Stimulated activated CD8-positive, alpha-beta memory T cell treated with anti-CD3 and anti-CD28 coated beads, Interleukin-2, amount 100 ng/mL, for 1 hour (primary cell): ENCODE results near the gene DNAJB1.
A peak's percentile ranks its signal among the peaks of the same experiment; 100 is the strongest.

Experiments
- DNase-seq, 2 donors: peaks; one replicate each; pipeline ENCODE4 v3.0.0-alpha.2; 2020; ENCODE audit warnings: low read depth in 2 of 2

The DNAJB1 gene

GRCh38 chr19:14496029-14496833 lies 22.0 kb downstream of the DNAJB1 start, which contains the start of gene GIPC1:
Gene GIPC1 (minus strand): TSS chr19:14496127. CDS start chr19:14482976, 13,151 bp downstream.
- peak; percentile 55 to 63 for DNase-seq

- no peak for DNase-seq
Observed at GRCh38 chr19:14495672-14496028, 22.5 kb downstream of the DNAJB1 start.

GRCh38 chr19:14494910-14495671 lies 23.1 kb downstream of the DNAJB1 start:
- DNase-seq = no peak

- no peak for DNase-seq
Observed at GRCh38 chr19:14494411-14494810, 23.8 kb downstream of the DNAJB1 start.

GRCh38 chr19:14492756-14493337 lies 25.4 kb downstream of the DNAJB1 start:
- DNase-seq = no peak

- DNase-seq = no peak
Observed at GRCh38 chr19:14487370-14488125, 30.6 kb downstream of the DNAJB1 start.

GRCh38 chr19:14482172-14482941 lies 35.8 kb downstream of the DNAJB1 start:
- no peak for DNase-seq

- DNase-seq = no peak
Observed at GRCh38 chr19:14480700-14481079, 37.5 kb downstream of the DNAJB1 start.

GRCh38 chr19:14479975-14480699 lies 38.1 kb downstream of the DNAJB1 start:
- peak; percentile 43 to 48 for DNase-seq

GRCh38 chr19:14479309-14479974 lies 38.8 kb downstream of the DNAJB1 start:
- DNase-seq = no peak

- DNase-seq = no peak
Observed at GRCh38 chr19:14478113-14478545, 40.1 kb downstream of the DNAJB1 start.

- no peak for DNase-seq
Observed at GRCh38 chr19:14477418-14478112, 40.6 kb downstream of the DNAJB1 start.

- peak in 1 of 2 donors; percentile 30 for DNase-seq
Observed at GRCh38 chr19:14476673-14477401, 41.4 kb downstream of the DNAJB1 start.

GRCh38 chr19:14476327-14476672 lies 41.9 kb downstream of the DNAJB1 start:
- no peak for DNase-seq

- DNase-seq = no peak
Observed at GRCh38 chr19:14475251-14476073, 42.7 kb downstream of the DNAJB1 start, which contains the start of gene PTGER1. Gene PTGER1 (minus strand): TSS chr19:14475354. CDS start chr19:14474320, 1,034 bp downstream.

GRCh38 chr19:14474827-14475226 lies 43.4 kb downstream of the DNAJB1 start:
- no peak for DNase-seq

GRCh38 chr19:14473978-14474578 lies 44.1 kb downstream of the DNAJB1 start:
- DNase-seq = no peak
